Measurements from ENCODE around the gene NFATC1.

NFATC1 gene

DNA sequence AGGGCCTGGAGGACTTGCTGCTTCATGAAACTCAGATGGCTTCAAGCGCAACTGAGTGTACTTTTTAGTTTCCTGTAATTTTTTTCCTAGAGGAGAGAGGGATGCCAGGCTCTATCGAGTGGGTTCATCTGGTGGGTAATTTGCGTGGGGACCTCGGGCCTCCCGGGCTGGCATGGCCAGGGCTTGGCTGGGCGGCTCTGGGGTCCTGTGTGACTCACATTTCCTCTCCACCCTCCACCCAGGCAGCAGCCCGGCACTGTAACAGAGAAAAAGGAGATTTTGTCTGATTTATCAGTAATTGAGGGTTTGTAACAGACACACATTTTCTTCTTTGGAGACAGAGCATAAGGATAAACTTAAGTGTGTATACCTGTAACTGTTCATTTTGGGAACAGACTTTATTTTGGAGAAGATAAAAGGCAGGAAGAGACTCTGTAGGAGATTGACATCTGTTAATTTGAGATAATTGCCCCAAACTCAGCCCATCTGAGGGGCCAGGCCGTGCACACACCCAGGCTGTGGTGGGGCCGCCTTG, 64.3 kb downstream of the NFATC1 start:
- no peak for DNase-seq

GRCh38 chr18:79460481-79461300, 65.0 kb downstream of the NFATC1 start:
- DNase-seq = no peak

GRCh38 chr18:79461627-79462026, 65.9 kb downstream of the NFATC1 start:
- DNase-seq = no peak

- no peak for DNase-seq
Measured at GRCh38 chr18:79463424-79463960, 67.8 kb downstream of the NFATC1 start.

DNA sequence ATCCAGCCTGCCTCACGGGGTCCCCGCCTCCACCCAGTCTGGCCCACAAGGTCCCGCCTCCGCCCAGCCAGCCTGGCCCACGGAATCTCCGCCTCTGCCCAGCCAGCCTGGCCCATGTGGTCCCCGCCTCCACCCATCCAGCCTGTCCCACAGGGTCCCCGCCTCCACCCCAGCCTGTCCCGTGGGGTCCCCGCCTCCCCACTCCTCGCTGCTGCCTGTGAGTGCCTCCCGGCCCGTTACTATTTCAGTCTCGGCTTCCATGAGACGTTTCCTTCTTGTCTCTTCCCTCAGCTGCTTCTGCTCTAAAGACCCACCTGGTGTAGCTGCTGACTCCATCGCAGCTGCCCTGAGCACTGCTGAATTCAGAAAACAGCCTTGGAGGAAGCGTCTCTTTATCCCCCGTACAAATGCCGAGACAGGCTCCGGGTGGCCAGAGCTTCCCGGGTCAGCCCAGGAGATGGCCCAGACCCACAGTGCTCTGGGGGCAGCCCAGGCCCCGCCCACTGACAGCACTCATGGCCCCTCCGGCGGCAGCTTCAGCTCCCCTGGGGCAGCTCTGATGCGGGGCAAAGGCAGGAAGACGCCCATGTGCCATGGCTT, 69.8 kb downstream of the NFATC1 start:
- DNase-seq = no peak

DNA sequence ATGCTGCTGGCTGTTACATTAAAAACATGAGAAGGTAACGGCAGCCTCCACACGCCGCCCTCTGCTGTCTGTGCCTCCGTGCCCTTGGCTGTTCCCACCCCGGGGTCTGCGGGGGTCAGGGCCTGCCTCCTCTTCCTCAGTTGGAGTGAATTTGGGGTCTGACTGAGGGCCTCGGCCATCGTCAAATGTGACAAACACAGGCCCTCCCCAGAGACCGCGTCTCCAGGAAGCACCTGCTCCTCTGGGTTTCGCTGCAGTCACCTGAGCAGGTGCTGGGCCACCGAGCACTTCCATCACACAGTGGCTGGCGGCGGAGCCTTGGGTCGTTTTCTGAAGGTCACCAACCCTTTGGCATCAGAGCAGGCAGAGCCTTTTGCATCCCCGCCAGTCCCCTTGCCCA, 70.9 kb downstream of the NFATC1 start:
- no peak for DNase-seq

DNA sequence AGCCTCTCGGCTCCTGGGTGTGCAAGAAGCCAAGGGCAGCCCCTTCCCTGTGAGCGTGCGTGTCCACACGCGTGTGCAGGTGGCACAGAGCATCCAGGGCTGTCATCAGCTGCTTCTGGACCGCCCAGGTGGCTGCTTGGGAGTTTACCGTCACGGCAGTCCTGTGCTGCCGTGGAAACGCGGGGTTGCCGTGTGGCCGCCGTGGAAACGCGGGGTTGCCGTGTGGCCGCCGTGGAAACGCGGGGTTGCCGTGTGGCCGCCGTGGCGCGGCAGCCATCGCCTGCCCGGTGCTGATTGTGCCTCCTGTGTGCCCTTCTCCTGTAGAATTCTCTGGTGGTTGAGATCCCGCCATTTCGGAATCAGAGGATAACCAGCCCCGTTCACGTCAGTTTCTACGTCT, 71.4 kb downstream of the NFATC1 start:
- no peak for DNase-seq

- no peak for DNase-seq
Measured at GRCh38 chr18:79468119-79468789, 72.5 kb downstream of the NFATC1 start.

- no peak for DNase-seq
Measured at GRCh38 chr18:79469309-79469708, 73.6 kb downstream of the NFATC1 start.

DNA sequence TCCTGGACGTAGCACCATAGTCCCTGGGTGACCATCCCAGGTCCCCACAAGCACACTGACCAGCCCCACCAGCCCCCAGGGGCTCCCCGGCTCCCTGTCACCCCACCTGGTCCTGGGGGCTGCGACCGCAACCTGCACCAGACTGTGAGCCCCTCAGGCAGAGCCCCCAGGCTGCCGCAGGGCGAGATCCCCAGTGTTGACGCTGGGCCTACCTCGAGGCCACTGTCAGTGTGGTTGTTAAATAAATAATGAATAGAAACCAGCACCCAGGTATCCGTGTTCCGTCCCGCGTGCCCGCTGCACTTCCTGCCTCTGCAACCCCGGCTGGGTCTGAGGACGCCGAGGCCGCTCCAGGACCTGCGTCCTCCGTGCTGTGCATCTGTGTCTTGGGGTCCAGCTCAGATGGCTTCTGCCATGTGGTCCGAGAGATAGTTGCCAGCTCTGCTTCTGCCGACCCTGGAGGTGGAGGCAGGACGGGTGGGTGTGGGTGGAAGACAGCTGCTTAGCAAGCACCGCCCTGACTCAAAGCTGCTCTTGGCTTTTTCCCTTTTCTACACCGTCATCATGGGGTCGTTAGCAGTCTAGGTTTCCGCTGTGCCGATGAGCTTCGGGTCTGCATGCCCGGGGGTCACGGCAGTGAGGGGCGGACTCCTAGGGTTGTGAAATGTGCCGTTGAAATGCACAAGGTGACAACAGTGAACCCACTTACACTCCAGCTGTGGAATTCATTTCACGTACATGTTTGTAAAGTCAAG, 74.2 kb downstream of the NFATC1 start:
- no peak for DNase-seq

DNA sequence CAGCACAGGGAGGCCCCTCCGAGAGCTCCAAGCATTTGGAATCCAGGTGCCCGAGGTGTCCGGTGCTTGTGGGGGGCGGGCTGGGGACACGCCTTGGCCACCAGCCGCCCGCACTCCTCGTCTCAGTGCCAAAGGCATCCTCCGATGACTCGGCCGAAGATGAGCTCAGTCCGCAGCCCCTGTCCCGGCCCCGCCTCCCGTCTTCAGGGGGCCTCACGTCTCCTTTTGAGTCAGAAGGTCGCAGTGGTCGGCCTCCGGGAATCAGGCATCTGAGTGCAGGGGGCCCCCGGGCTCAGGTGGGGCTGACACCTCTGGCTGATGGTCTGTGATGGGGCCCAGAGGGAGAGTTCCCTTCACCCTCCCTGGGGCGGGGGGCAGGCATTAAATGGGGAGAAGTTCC, 74.8 kb downstream of the NFATC1 start:
- DNase-seq = no peak

DNA sequence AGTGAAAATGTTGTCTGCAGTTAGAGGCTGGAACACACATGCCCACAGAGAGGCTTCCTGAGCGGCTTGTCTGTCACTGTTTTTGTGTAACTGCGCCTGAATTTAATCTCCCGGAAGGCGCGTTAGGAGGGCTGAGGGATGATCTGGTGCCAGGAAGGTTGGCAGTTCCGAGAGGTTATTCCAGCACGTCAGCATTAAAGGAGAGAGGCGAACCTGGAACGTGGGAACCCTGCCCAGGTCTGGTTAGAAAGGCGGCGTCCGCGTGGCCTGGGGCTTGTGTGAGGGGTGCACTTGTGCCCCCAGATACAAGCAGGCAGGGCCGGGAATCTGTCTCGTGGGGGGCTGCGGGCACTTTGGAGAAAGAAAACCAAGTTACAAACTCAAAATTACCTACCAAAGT, 75.3 kb downstream of the NFATC1 start:
- DNase-seq = no peak

DNA sequence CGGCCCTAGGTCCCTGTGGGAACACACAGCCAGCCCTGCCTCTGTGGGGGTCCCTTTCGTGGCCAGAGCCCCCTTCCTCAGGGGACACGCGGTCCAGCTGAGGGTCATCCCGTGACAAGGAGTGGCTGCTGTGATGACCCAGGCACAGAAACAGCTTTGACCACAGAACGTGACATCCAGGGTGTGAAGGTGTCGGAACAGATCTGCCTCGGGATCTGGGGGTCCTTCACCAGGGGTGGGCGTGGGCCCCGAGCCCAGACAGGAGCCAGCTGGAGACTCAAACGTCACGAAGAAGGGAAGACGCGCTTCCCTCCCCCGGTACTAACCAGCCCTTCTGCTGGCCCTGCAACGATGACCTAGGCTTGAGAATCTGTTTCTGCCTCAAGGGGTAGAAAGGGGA, 75.9 kb downstream of the NFATC1 start:
- DNase-seq = no peak

GRCh38 chr18:79472176-79472575, 76.4 kb downstream of the NFATC1 start:
- no peak for DNase-seq

DNA sequence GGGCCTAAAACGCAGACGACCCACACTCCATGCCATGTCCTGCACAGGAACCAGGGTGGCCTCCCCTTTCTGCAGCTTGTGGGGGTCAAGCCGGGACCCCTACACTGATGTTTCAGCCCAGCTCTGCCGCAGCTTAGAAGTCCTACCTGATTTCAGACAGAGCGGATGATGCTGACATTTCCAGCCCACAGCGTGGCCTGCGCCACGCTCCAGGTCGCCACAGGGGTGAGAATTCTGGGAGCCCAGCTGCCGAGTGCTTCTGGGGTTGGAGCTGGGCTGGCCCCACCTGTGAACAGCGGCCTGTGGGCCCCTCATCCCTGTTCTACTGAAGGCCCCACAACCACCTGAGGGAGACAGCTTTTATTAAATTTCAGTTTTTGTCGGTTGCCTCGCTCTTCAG, 77.2 kb downstream of the NFATC1 start:
- no peak for DNase-seq

DNA sequence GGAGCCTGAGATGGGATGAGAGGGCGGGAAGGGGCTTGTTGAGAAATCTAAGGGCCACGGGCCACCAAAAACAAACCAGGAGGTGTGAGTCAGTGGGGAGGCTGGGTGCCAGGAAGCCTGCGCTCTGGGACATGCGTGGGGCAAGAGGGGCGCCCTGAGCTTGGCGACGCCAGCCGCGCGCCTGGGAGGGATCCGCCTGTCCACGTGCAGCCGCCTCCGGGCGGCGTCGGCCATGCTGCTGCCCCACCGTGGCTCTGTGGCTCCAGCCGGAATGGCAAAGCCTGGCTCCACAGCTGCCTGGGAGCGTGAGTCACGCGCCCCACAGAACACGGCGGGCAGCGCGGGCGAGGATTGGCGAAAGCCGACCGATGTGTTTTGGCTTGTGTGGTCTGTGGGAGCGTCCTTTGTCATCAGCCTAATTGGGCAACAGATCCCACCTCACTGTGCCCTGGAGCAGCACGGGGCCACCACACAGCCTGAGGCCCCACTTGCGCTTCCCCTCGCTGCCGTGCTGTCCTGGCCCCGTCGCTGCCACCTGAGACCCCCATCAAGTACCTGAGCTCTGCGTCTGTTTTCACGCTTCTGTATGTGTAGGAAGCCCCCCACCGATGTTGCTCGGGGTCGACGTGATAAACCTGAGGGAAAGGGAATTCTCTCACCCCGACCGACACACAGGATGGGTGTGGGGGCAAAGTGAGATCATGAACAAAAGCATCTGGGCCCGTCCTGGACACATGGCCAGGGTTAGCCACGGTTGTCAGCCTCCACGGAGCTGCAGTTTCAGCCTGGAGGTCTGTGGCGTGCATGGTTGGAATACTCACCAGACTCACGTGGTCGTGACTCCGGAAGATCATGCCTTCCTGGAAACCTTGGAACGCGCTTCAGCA, 80.5 kb downstream of the NFATC1 start:
- DNase-seq = no peak

DNA sequence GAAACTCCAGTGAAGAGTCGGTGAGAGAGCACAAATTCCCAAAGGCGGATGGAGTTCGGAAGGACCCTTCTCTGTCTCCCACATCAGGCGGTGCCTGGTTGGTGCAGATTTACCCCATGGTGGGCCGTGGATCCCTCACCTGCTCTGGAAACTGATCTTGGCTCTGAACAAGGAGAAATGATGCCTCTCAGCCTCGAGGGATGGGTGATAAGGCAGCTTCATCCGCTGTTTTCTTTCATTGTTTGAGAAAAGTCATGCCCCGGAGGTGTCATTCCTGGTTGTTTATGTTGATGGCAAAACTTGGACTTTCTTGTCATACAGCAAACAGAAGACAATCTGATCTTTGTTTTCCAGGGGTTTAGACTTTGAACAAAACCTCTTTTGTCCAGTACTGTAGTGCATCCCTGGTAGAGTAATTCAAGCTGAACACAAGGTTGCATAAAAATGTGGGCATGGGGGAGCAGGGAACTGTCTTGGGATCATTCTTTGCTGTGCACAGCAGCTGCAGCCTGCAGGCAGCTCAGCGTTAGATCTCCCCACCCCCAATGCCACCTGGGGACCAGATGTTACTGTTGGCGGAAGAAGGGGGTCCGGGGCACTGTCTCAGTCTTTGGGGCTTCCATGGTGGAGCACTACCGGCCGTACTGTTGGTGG, 81.3 kb downstream of the NFATC1 start:
- no peak for DNase-seq

- no peak for DNase-seq
Measured at GRCh38 chr18:79477711-79478483, 82.2 kb downstream of the NFATC1 start.

DNA sequence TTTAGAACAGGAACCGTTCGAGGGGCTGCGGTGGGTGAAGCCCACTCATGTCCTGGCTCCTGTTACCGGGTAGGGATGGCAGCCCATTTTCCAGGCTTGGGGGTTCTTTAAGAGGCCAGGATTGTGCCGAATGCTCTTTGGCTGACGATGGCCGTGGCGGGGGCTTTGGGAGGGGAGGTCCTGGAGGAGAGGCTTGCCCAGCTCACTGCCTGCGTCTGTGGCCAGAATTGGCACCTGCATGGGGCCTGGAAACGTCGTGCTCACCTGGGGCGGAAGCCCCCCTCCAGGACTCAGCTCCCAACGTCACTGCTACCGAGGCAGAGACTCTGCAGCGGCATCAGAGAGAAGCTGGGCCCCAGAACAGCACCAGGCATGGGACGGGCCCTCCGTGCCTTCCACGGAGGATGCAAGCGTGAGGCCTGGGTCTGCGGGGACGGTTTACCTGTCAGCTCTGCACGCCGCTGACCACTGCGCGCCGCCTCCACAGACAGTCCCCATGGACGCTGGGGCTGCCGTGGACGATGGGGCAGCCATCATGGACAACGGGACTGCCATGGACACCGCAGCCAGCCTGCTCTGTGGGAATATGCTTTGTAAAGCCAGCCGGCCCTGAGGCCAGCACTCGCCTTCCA, 82.9 kb downstream of the NFATC1 start:
- DNase-seq = no peak
